SH-SY5Y (cell line): ENCODE results near the gene LPCAT1.

Experiments used
- GATA2 ChIP-seq: IDR thresholded peaks from 2 replicates; pipeline ENCODE4 v1.6.1; 2011; ENCODE audit warnings: mild to moderate bottlenecking, low read depth, low read length
- GATA3 ChIP-seq: IDR thresholded peaks from 2 replicates; pipeline ENCODE4 v1.6.1; 2011; ENCODE audit warnings: low read depth, mild to moderate bottlenecking, low read length, moderate library complexity

DNA sequence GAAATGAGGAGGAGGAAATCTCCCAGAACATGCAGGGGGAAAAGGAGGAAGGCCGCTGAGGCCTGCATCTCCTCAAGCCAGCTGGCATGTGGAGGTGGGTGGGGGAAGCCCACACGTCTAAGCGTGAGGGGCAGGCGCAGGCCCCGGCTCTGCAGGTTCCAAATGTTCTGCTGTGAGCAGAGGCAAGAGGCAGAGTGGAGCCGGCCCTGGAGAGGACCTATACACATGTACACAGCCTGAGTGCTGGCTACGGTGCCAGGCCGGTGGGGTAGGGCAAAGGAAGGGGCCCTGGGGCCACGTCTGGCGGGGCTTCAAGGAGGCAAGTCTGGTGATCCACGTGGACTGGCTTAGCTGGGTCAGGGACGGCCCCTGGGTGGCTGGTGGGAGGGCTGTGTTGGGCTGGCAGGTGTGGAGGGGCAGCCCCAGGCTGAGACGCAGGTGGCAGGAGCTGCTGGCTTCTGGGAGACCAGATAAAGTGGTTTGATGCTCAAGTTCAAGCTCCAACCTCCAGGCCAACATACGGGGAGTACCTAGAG, 26.4 kb downstream of the LPCAT1 start:
- TF ChIP-seq GATA3 = no peak
- TF ChIP-seq GATA2 = no peak
